ENCODE results near the gene EYA2. TPM values are rescaled to one million over a fixed set of nuclear protein-coding genes. Genes with fewer than 3 reads are reported as not detected.

Gene EYA2
- total RNA-seq, 4 donors from 2014 or later, result 0.60 to 4.0 (median 0.99) TPM

DNA sequence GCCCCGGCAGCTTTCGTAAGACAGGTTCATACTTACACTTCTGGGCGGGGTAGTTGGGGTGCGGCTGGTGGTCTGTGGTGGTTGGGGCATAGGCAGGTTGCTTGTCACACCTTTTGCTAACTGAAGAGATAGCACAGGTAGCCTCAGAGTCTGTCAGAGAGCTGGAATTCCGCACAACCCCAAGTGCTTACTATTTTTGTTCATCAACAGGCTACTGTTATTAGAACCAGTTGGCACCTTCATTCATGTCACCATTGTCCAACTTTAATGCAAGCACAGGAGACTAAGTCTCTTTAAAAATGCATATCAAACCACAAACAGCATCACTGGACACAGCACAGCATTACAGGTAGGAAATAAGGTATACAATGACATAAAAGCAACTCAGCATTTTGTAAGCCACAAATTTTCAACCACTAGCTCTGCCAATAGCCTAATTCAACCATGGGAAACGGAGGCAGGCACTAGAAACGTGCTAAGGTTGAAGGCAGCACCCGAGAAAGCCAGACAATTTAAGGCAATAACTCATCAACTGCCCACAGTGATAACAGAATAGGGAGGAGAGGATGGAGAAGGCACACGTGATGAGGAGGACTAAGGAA, 318.1 kb downstream of the EYA2 start:
- intact Hi-C loops (cut with DNase I; ENCODE audit: low total_unique reads) (no loop called here), in situ Hi-C loops (cut with MboI; ENCODE audit: low sequenced_read_pairs in 4 of 4) (no loop called here)
- H3K27me3 ChIP-seq, result no peaks in the 10 kb centered on the region
- no peak overlapping the region for H3K27ac ChIP-seq
- DNase-seq, result no peak
- H3K4me1 ChIP-seq, result no peaks in the 10 kb centered on the region
- ATAC-seq, result no peak
- H3K9me3 ChIP-seq, result no peaks in the 10 kb centered on the region
- H3K36me3 ChIP-seq, result peaks cover 0 to 73% of the 10 kb centered on the region in 2 donors
- H3K4me3 ChIP-seq, result no peak overlapping the region
- TF ChIP-seq POLR2A (IDR thresholded peaks at IDR 0.05), result no peak
- TF ChIP-seq, protein P1, sequence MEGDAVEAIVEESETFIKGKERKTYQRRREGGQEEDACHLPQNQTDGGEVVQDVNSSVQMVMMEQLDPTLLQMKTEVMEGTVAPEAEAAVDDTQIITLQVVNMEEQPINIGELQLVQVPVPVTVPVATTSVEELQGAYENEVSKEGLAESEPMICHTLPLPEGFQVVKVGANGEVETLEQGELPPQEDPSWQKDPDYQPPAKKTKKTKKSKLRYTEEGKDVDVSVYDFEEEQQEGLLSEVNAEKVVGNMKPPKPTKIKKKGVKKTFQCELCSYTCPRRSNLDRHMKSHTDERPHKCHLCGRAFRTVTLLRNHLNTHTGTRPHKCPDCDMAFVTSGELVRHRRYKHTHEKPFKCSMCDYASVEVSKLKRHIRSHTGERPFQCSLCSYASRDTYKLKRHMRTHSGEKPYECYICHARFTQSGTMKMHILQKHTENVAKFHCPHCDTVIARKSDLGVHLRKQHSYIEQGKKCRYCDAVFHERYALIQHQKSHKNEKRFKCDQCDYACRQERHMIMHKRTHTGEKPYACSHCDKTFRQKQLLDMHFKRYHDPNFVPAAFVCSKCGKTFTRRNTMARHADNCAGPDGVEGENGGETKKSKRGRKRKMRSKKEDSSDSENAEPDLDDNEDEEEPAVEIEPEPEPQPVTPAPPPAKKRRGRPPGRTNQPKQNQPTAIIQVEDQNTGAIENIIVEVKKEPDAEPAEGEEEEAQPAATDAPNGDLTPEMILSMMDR (IDR thresholded peaks at IDR 0.05 in 4 of 5, conservative IDR thresholded peaks at IDR 0.05 in 1 of 5), result no peak

DNA sequence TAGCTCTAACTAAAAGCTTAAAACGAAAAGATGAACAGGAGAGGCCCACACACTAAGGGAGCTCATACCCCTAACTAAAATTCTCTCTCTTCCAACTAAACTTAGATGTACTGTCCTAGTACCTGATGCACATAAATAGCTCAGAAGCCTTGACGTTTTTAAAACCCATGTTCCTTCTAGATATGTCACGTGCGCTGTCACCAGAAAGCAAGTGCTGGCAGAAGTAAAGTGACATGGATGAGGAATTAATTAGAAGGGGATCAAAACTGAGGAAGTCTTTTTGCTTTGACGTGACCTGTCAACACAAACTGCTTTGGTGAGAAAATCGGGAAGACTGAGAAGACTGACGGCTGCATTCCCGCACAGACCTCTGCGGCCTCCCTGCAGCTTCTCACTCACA, 319.3 kb downstream of the EYA2 start:
- Histone ChIP-seq H3K36me3 (peaks cover 0 to 68% of the 10 kb centered on the region in 2 donors), H3K4me1 (no peaks in the 10 kb centered on the region), H3K27me3 (no peaks in the 10 kb centered on the region), H3K4me3 (no peak overlapping the region), H3K9me3 (no peaks in the 10 kb centered on the region), H3K27ac (no peak overlapping the region)
- in situ Hi-C loops (cut with MboI; ENCODE audit: low sequenced_read_pairs in 4 of 4) (no loop called here), intact Hi-C loops (cut with DNase I; ENCODE audit: low total_unique reads) (no loop called here)
- TF ChIP-seq, protein P1 (IDR thresholded peaks at IDR 0.05 in 4 of 5, conservative IDR thresholded peaks at IDR 0.05 in 1 of 5), result no peak
- TF ChIP-seq POLR2A (IDR thresholded peaks at IDR 0.05), result no peak
- DNase-seq, result no peak
- no peak for ATAC-seq

DNA sequence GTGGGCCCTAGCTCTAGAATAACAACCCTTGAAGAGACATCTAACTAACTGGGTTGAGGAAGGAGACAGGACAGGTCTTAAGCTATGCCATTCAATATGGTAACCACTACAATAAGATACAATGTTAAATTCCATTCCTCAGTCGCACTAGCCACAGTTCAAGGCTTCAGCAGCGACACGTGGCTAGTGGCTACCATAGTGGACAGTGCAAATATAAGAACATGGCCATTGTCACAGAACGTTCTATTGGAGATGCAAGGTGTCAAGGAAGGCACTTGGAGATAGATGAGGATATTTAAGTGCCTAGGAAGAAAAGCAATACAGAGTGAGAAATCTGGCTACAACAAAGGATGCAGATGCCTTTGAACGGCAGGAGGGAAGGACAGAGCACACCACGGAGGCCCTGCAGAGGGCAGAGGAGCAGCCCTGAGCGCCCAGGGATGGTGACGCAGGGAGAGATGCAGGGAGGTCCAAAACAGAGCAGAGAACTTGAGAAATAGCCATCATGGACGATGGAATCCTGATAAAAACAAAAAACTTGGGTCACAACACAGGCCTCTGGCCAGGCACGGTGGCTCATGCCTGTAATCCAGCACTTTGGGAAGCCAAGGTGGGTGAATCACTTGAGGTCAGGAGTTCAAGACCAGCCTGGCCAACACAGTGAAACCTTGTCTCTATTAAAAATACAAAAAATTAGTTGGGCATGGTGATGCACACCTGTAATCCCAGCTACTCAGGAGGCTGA, 321.2 kb downstream of the EYA2 start:
- no peak for ATAC-seq
- Histone ChIP-seq H3K27me3 (no peaks in the 10 kb centered on the region), H3K27ac (no peak overlapping the region), H3K4me1 (no peaks in the 10 kb centered on the region), H3K9me3 (no peaks in the 10 kb centered on the region), H3K4me3 (no peak overlapping the region), H3K36me3 (peaks cover 0 to 68% of the 10 kb centered on the region in 2 donors)
- intact Hi-C loops (cut with DNase I; ENCODE audit: low total_unique reads), result no loop called here
- no peak for DNase-seq
- in situ Hi-C loops (cut with MboI; ENCODE audit: low sequenced_read_pairs in 4 of 4), result no loop called here
- no peak for TF ChIP-seq POLR2A (IDR thresholded peaks at IDR 0.05)
- TF ChIP-seq, protein P1 (IDR thresholded peaks at IDR 0.05 in 4 of 5, conservative IDR thresholded peaks at IDR 0.05 in 1 of 5), result no peak

DNA sequence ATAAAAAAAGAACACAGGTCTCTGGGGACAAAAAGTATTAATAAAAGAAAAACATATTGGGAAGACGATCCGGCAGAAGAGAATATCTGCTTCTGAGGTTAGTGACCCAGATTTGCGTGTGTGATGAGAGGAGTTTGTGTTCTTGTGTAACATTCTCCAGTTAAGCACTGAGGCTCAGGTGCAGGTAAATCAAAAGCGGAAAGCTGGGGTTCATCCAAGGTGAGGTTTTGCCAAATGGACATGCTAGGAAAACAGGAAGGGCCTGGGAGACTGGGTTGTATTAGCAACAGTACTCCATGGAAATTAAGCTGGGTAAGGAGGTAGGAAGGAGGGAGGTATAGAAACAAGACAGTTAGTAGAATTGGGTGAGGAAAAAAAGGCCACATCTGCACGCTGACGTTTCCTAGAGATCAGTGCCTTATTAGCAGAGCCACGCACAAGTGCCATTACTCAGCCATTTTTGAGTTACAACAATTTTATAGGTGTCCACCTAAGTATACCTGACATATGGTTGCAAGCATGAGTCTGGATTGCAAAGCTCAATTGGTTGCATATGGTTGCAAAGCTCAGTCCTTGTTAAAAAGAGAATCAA, 322.3 kb downstream of the EYA2 start:
- ATAC-seq (no peak), DNase-seq (no peak)
- no peak overlapping the region for H3K4me3 ChIP-seq
- no peaks in the 10 kb centered on the region for H3K27me3 ChIP-seq
- H3K9me3 ChIP-seq, result no peaks in the 10 kb centered on the region
- in situ Hi-C loops (cut with MboI; ENCODE audit: low sequenced_read_pairs in 4 of 4), result no loop called here
- peaks cover 0 to 66% of the 10 kb centered on the region in 2 donors for H3K36me3 ChIP-seq
- H3K27ac ChIP-seq, result no peak overlapping the region
- intact Hi-C loops (cut with DNase I; ENCODE audit: low total_unique reads), result no loop called here
- H3K4me1 ChIP-seq, result no peaks in the 10 kb centered on the region
- TF ChIP-seq POLR2A (IDR thresholded peaks at IDR 0.05), result no peak
- TF ChIP-seq, protein P1 (IDR thresholded peaks at IDR 0.05 in 4 of 5, conservative IDR thresholded peaks at IDR 0.05 in 1 of 5), result no peak
